Peyer's patch (tissue), 4 donors: ENCODE data around the gene UGT1A6.

Source experiments
- CTCF ChIP-seq, 6 experiments: fragments of 450-650 bp in 4 of 6; fragments of 200-600 bp in 2 of 6; sonication (generic) in 1 of 6; IDR thresholded peaks; one replicate each; pipeline ENCODE4 v1.5.1; 2017 to 2019; ENCODE audit warnings: antibody characterized with exemption in 6 of 6, mild to moderate bottlenecking in 3 of 6, moderate library complexity in 1 of 6
- POLR2A ChIP-seq, 2 donors: fragments of 450-650 bp; IDR thresholded peaks; one replicate each; pipeline ENCODE4 v1.5.1; 2017; ENCODE audit warnings: antibody characterized with exemption in 2 of 2, mild to moderate bottlenecking in 2 of 2, moderate library complexity in 2 of 2

- TF ChIP-seq CTCF (IDR thresholded peaks at IDR 0.05) (no peak), POLR2A (IDR thresholded peaks at IDR 0.05) (no peak)
These were observed 28.8 kb upstream of the UGT1A6 start for GRCh38 chr2:233663911-233664310.
